Activated CD4-positive, alpha-beta T cell treated with anti-CD3 and anti-CD28 coated beads, Interleukin-2, amount 50 U/mL, for 48 hours (primary cell): ENCODE data around the gene KRTAP10-6.
"Not testable (repeated sequence)": the region's sequence is repeated elsewhere in the genome, so short reads cannot be mapped to it uniquely, and the experiment has no call there.

ENCODE experiments used
- DNase-seq, 2 experiments: peaks; one replicate each; pipeline ENCODE4 v3.0.0-alpha.2; 2020

KRTAP10-6 gene

GRCh38 chr21:44592446-44593311 is at the start of gene KRTAP10-6:
Gene KRTAP10-6 (minus strand): TSS chr21:44592505. CDS start chr21:44592484, 21 bp downstream.
- no peak for DNase-seq

- no peak for DNase-seq
These were observed 48.5 kb upstream of the KRTAP10-6 start for GRCh38 chr21:44640761-44641160.

GRCh38 chr21:44639331-44639655 is 47.0 kb upstream of the KRTAP10-6 start:
- DNase-seq = no peak

- DNase-seq = not testable (repeated sequence)
These were observed 46.4 kb upstream of the KRTAP10-6 start for GRCh38 chr21:44638506-44639330.

GRCh38 chr21:44637851-44638348 is 45.6 kb upstream of the KRTAP10-6 start:
- DNase-seq = not testable (repeated sequence)

GRCh38 chr21:44637018-44637850 is 44.9 kb upstream of the KRTAP10-6 start, which contains the start of gene KRTAP10-10:
Gene KRTAP10-10 (plus strand): TSS chr21:44637356. CDS start chr21:44637418, 62 bp downstream.
- DNase-seq = no peak

- no peak for DNase-seq
These were observed 44.1 kb upstream of the KRTAP10-6 start for GRCh38 chr21:44636209-44637017.

- DNase-seq = no peak
These were observed 39.8 kb upstream of the KRTAP10-6 start for GRCh38 chr21:44632067-44632466.

- DNase-seq = no peak
These were observed 38.1 kb upstream of the KRTAP10-6 start for GRCh38 chr21:44630440-44630839.

- no peak for DNase-seq
These were observed 36.5 kb upstream of the KRTAP10-6 start for GRCh38 chr21:44628707-44629391.

- DNase-seq = not testable (repeated sequence)
These were observed 35.5 kb upstream of the KRTAP10-6 start for GRCh38 chr21:44627831-44628233.

GRCh38 chr21:44627181-44627822 is 35.0 kb upstream of the KRTAP10-6 start:
- DNase-seq = not testable (repeated sequence)

- no peak for DNase-seq
These were observed 34.4 kb upstream of the KRTAP10-6 start, which contains the start of gene KRTAP10-9 for GRCh38 chr21:44626673-44627143. Gene KRTAP10-9 (plus strand): TSS chr21:44627093. CDS start chr21:44627172, 79 bp downstream.

GRCh38 chr21:44626262-44626661 is 34.0 kb upstream of the KRTAP10-6 start:
- no peak for DNase-seq

GRCh38 chr21:44625756-44626155 is 33.5 kb upstream of the KRTAP10-6 start:
- no peak for DNase-seq

- DNase-seq = no peak
These were observed 31.3 kb upstream of the KRTAP10-6 start for GRCh38 chr21:44623575-44623974.

GRCh38 chr21:44619886-44620285 is 27.6 kb upstream of the KRTAP10-6 start:
- DNase-seq = no peak

GRCh38 chr21:44618909-44619308 is 26.6 kb upstream of the KRTAP10-6 start:
- DNase-seq = peak; percentile 37 to 50

GRCh38 chr21:44618504-44618903 is 26.2 kb upstream of the KRTAP10-6 start:
- DNase-seq = peak; percentile 16 to 22

GRCh38 chr21:44617071-44617501 is 24.8 kb upstream of the KRTAP10-6 start:
- DNase-seq = no peak
